ENCODE measurements around the gene CFAP54.
A peak's percentile ranks its signal among the peaks of the same experiment; 100 is the strongest.
"Not testable (repeated sequence)": the region's sequence is repeated elsewhere in the genome, so short reads cannot be mapped to it uniquely, and the experiment has no call there.

The CFAP54 gene

GRCh38 chr12:96635844-96636243, 146.5 kb downstream of the CFAP54 start:
- DNase-seq (ENCODE audit: low spot score) = no peak

- no peak for DNase-seq (ENCODE audit: low spot score)
Observed at GRCh38 chr12:96636895-96637294, 147.5 kb downstream of the CFAP54 start.

GRCh38 chr12:96648923-96649322, 159.5 kb downstream of the CFAP54 start:
- DNase-seq (ENCODE audit: low spot score) = no peak

- DNase-seq (ENCODE audit: low spot score) = no peak
Observed at GRCh38 chr12:96652870-96653269, 163.5 kb downstream of the CFAP54 start.

GRCh38 chr12:96658075-96658474, 168.7 kb downstream of the CFAP54 start:
- DNase-seq (ENCODE audit: low spot score) = no peak

- no peak for DNase-seq (ENCODE audit: low spot score)
Observed at GRCh38 chr12:96669786-96670185, 180.4 kb downstream of the CFAP54 start.

GRCh38 chr12:96670334-96670899, 181.0 kb downstream of the CFAP54 start:
- no peak for DNase-seq (ENCODE audit: low spot score)

- DNase-seq (ENCODE audit: low spot score) = not testable (repeated sequence)
Observed at GRCh38 chr12:96675519-96675918, 186.1 kb downstream of the CFAP54 start.

GRCh38 chr12:96677363-96677762, 188.0 kb downstream of the CFAP54 start:
- DNase-seq (ENCODE audit: low spot score) = no peak

GRCh38 chr12:96687719-96688118, 198.3 kb downstream of the CFAP54 start:
- no peak for DNase-seq (ENCODE audit: low spot score)

- no peak for DNase-seq (ENCODE audit: low spot score)
Observed at GRCh38 chr12:96698521-96698920, 209.1 kb downstream of the CFAP54 start.

- no peak for DNase-seq (ENCODE audit: low spot score)
Observed at GRCh38 chr12:96698965-96699364, 209.6 kb downstream of the CFAP54 start.

- DNase-seq (ENCODE audit: low spot score) = no peak
Observed at GRCh38 chr12:96701856-96702255, 212.5 kb downstream of the CFAP54 start.

- no peak for DNase-seq (ENCODE audit: low spot score)
Observed at GRCh38 chr12:96710127-96710745, 220.9 kb downstream of the CFAP54 start.

- DNase-seq (ENCODE audit: low spot score) = no peak
Observed at GRCh38 chr12:96711364-96711763, 222.0 kb downstream of the CFAP54 start.

- DNase-seq (ENCODE audit: low spot score) = no peak
Observed at GRCh38 chr12:96714199-96714598, 224.8 kb downstream of the CFAP54 start.

GRCh38 chr12:96719660-96720362, 230.4 kb downstream of the CFAP54 start:
- peak; percentile 19 for DNase-seq (ENCODE audit: low spot score)

- DNase-seq (ENCODE audit: low spot score) = peak; percentile 2
Observed at GRCh38 chr12:96720363-96720705, 231.0 kb downstream of the CFAP54 start.

- DNase-seq (ENCODE audit: low spot score) = not testable (repeated sequence)
Observed at GRCh38 chr12:96729466-96729865, 240.1 kb downstream of the CFAP54 start.

GRCh38 chr12:96729886-96730285, 240.5 kb downstream of the CFAP54 start:
- DNase-seq (ENCODE audit: low spot score) = no peak

- no peak for DNase-seq (ENCODE audit: low spot score)
Observed at GRCh38 chr12:96743606-96744005, 254.2 kb downstream of the CFAP54 start.

GRCh38 chr12:96749999-96750398, 260.6 kb downstream of the CFAP54 start:
- DNase-seq (ENCODE audit: low spot score) = no peak

GRCh38 chr12:96751626-96752025, 262.2 kb downstream of the CFAP54 start:
- DNase-seq (ENCODE audit: low spot score) = no peak

- no peak for DNase-seq (ENCODE audit: low spot score)
Observed at GRCh38 chr12:96752211-96752610, 262.8 kb downstream of the CFAP54 start.

All from CD4-positive, alpha-beta T cell treated with Interleukin-6 at 100 ng/mL for 8 hours (primary cell).